NCI-H460 (cell line): ENCODE measurements around the gene ARG1. TPM values are rescaled to one million over a fixed set of nuclear protein-coding genes. Genes with fewer than 3 reads are reported as not detected.

Source experiments
- total RNA-seq: library from RNA; depleted of rRNA; stranded (reverse); fragments of >200 nt; shearing (Covaris generic); gene quantifications from 2 replicates; pipeline ENCODE4 v1.2.3, GENCODE V29; 2014; rRNA removed

Gene ARG1
- total RNA-seq, 1 experiment from 2014 or later, result not detected

Other genes starting within 250 kb of the ARG1 start
- 17.4 and 20.0 TPM in 2 replicates for gene MED23, start 55.0 kb downstream of the ARG1 start, total RNA-seq
- gene ENPP3, start 64.1 kb downstream of the ARG1 start, total RNA-seq, result 0.12 TPM in 1 of 2 replicates, not detected in the other
- gene OR2A4, start 128.2 kb downstream of the ARG1 start, total RNA-seq, result 0.05 TPM in 1 of 2 replicates, not detected in the other
- not detected in 2 replicates for gene CTAGE9, start 137.8 kb downstream of the ARG1 start, total RNA-seq
- gene ENPP1, start 234.8 kb downstream of the ARG1 start, total RNA-seq, result 1.7 and 1.9 TPM in 2 replicates